Measurements from ENCODE around the gene C1QTNF8. TPM values are rescaled to one million over a fixed set of nuclear protein-coding genes. Genes with fewer than 3 reads are reported as not detected.

The C1QTNF8 gene
- total RNA-seq, 1 donor from 2014 or later: not detected

DNA sequence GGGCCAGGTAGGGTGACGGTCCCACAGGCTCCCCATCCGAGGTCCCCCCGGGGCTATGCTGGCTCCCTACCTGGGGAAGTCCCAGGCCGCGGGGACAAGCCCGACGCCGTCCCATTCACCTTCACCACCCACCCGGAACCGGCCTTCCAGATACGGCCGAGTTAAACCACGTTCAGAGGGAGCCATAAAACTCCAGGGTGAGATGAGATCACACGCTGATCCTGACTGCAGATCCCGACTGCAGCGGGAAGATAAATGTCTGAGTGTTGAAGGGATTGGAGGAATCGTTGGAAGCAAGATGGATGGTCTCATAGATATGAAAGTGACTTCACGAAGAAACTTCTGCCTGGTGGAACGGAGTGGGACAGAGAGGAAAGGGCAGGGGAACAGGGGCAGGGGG lies 13.6 kb upstream of the C1QTNF8 start:
- intact Hi-C loops (cut with micrococcal nuclease): no loop called here

- intact Hi-C loops (cut with micrococcal nuclease): no loop called here
These were observed 12.5 kb upstream of the C1QTNF8 start for GRCh38 chr16:1108299-1109252.

- intact Hi-C loops (cut with micrococcal nuclease): no loop called here
These were observed 11.7 kb upstream of the C1QTNF8 start for GRCh38 chr16:1107731-1108130.

DNA sequence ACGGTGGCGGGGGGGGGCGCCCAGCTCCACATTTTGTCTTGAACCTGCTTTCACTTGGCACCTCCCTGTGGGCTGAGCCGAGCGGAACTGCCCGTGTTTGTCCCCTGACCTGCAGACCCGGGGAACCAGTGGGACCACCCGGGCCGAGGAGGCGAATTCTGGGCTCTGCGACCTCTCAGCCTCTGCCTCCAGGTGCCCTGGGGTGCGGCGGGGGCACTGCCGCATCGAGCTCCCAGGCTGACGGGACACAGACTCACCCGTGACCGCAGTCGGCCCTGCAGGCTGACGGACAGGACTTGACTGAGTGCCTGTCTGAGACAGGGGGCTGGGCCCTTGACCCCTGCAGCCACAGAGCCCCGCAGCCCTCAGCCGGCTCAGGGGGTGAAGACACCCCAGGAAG lies 11.1 kb upstream of the C1QTNF8 start:
- intact Hi-C loops (cut with micrococcal nuclease): no loop called here

GRCh38 chr16:1106659-1107058 lies 10.6 kb upstream of the C1QTNF8 start:
- intact Hi-C loops (cut with micrococcal nuclease): no loop called here

DNA sequence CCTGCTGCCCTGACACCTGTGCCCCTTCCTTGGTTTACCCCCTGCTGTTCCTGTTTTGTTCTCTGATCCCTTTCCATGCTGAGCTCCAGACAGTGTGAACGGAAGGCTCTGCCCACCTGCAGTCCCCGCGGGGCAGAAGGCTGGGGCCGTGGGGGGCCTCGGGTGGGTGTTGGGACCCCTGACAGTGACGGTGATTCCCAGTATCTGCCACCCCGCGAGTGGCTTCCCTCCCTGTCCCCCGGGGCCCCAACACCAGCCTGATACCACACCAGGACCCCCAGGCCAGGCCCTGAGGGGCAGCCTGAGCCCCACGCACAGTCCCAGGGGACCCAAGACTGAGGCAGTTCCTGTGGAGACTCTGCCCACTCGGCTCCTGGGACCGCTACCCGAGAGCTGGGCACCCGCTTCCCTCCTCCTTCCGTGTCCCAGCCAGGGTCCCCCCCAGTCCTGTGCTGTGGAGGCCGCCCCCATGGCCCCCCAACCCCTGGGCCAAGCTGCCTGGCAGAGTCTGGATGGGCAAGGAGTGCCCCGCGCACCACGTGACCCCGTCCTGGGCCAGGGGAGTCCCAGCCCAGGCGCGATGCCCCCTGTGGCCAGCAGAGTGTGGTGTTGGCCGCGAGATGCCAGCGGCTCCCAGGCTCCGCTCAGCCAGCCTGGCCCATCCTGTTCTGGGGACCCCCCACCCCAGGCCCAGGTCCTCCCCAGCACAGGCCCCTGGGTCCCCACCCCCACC lies 10.0 kb upstream of the C1QTNF8 start:
- intact Hi-C loops (cut with micrococcal nuclease): no loop called here

GRCh38 chr16:1103636-1103980 lies 7.6 kb upstream of the C1QTNF8 start:
- intact Hi-C loops (cut with micrococcal nuclease): loop anchor here (2.0 kb wide), 1 partner anchor 291 kb away; no protein-coding TSS in a partner anchor

DNA sequence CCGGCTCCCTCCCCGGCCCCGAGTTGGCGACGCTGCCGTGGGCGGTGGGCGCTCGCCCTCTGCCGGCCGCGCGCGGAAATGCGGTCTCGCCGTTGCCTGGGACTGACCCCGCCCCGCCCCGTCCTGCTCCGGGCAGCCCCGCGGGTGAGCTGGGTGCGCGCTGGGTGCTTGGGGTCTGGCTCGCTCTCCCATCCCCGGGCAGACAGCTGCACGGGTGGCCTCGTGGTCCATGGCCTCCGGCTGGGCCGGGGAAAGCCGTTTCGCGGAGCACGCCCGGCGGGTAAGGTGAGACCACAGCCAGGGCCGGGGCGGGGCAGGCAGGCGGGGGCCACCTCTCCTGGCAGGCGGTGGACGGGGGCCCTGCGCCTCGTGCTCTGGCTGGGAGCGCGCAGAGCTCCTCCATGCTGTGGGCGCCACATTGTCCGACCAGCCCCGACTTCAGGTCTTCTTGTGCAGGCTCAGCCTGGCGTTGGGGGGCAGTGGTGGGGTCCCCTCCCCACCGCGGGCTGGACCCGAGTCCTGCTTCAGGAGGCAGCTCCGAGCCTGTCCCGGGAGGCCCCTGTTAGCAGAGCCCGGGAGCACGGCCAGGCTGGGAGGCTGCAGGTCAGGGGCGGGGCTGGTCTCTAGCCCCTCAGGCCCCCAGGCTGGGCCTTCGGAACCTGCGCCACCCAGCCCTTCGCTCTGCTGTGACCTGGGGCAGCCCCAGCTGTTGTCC lies 7.0 kb upstream of the C1QTNF8 start:
- intact Hi-C loops (cut with micrococcal nuclease): loop anchor here (2.0 kb wide), 1 partner anchor 290 kb away; no protein-coding TSS in a partner anchor

DNA sequence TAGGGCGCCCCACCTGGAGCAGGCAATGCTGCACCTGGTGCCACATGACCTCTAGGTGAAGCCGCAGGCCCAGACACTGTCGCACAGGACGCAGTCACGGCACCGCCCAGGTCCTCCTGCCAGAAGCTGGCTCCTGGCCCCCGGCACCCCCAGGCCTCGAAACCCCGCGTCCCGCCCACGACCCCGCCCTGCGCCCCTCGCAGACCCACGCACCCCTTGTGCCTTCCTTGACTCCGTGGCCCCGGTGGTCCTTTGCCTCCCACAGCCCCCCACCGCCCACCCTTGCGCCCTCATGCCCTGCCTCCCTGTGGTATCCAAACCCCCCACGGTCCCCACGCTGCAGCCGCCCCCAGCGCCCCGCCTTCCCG lies 6.3 kb upstream of the C1QTNF8 start:
- intact Hi-C loops (cut with micrococcal nuclease): loop anchor here (2.0 kb wide), 1 partner anchor 290 kb away; no protein-coding TSS in a partner anchor

- intact Hi-C loops (cut with micrococcal nuclease): loop anchor here (2.0 kb wide), 1 partner anchor 289 kb away; no protein-coding TSS in a partner anchor
These were observed 5.7 kb upstream of the C1QTNF8 start for GRCh38 chr16:1101573-1102332.

GRCh38 chr16:1101133-1101532 lies 5.1 kb upstream of the C1QTNF8 start:
- intact Hi-C loops (cut with micrococcal nuclease): no loop called here

DNA sequence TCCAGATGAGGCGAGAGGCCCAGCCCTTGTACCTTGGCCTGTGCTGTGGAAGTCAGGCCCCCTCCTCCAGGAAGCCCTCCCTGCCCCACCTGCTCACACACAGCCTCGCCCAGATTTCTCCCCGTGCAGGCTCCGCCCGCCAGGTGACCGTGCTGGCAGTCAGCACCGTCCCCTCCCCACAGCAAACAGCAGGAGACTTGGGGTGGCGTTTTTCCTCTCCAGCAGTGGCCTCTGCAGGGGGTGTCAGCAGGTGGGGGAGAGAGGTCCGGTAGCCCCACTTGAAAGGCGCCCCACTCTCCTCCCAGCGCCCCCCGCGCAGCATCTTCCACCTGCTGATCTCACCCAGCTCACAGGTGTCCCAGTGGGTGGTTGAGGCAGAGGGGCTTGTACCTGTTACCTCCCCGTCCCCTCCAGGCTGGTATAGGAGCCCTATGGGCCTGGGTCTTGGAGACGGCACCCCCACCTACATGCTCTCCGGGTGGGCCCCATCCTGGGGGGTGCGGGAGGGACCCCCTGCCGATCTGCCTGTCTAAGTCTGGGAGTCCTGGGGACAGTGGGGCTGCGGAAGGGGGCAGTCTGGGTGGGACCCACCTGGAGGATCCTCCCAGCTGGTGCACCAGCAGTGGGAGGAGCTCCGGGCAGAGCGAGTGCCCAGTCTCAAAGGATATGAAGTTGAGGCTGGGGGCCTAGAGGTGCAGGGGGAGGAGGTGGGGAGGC lies 4.2 kb upstream of the C1QTNF8 start:
- intact Hi-C loops (cut with micrococcal nuclease): no loop called here

DNA sequence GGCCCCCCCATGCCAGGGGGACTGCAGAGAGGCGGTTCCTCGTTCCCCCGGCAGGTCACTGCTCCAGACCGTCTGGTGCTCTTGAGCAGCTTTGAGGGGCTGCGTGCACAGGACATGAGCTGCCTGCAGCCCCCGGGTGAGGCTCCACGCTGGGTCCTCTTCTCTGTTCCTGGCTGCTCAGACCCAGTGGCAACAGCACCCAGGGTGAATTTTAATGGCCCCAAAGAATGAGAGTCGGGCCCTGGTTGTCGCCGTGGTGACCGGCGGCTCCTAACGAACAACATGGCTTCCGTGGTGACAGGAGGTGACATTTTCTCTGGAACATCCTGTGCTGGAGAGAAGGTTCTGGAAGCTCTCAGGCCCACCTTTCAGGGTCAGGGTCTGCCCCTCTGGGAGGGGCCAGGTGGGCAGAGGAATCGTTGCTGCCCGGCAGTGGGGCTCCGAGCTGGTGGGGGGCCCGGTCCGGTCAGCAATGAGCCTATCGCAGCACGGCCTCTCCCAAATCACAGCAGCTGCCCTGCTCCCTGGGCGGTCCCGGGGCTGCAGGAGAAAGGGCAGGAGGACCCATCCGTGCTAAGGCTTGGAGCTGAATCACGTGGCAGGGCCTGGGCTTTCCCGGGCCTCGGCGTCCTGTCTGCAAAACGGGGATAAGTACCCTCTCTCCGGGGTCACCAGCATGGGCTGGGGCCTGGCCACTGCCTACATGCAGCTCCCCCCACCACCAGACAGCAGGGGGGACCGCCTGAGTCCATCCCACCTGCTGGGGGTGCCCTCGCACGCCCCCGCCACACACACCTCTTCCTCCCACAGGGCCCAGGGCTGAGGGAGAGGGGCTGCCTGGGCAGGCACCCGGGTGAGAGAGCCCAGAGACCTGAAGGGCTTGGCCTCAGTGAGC lies 3.4 kb upstream of the C1QTNF8 start:
- intact Hi-C loops (cut with micrococcal nuclease): no loop called here

- intact Hi-C loops (cut with micrococcal nuclease): no loop called here
These were observed 2.4 kb upstream of the C1QTNF8 start for GRCh38 chr16:1098266-1098991.

- intact Hi-C loops (cut with micrococcal nuclease): no loop called here
These were observed 1.8 kb upstream of the C1QTNF8 start for GRCh38 chr16:1097800-1098199.

GRCh38 chr16:1097156-1097555 lies 1.1 kb upstream of the C1QTNF8 start:
- intact Hi-C loops (cut with micrococcal nuclease): no loop called here

GRCh38 chr16:1095450-1096168 lies 435 bp downstream of the C1QTNF8 start:
- intact Hi-C loops (cut with micrococcal nuclease): no loop called here
